ENCODE data around the gene CASQ2.
"Not testable (repeated sequence)": the region's sequence is repeated elsewhere in the genome, so short reads cannot be mapped to it uniquely, and the experiment has no call there.

Gene CASQ2

GRCh38 chr1:115779075-115779474 lies 10.6 kb upstream of the CASQ2 start:
- DNase-seq, result not testable (repeated sequence)

- peak; percentile 88 for DNase-seq
Observed at GRCh38 chr1:115771847-115772457, 3.4 kb upstream of the CASQ2 start.

GRCh38 chr1:115771094-115771846 lies 2.8 kb upstream of the CASQ2 start:
- DNase-seq, result no peak

GRCh38 chr1:115767403-115767802 lies 1.1 kb downstream of the CASQ2 start:
- DNase-seq, result no peak

- no peak for DNase-seq
Observed at GRCh38 chr1:115765091-115765490, 3.4 kb downstream of the CASQ2 start.

- DNase-seq, result peak; percentile 53
Observed at GRCh38 chr1:115764541-115764940, 4.0 kb downstream of the CASQ2 start.

GRCh38 chr1:115762779-115763178 lies 5.7 kb downstream of the CASQ2 start:
- DNase-seq, result no peak

- DNase-seq, result no peak
Observed at GRCh38 chr1:115761601-115762302, 6.8 kb downstream of the CASQ2 start.

GRCh38 chr1:115757856-115758255 lies 10.7 kb downstream of the CASQ2 start:
- no peak for DNase-seq

- no peak for DNase-seq
Observed at GRCh38 chr1:115757326-115757725, 11.2 kb downstream of the CASQ2 start.

- DNase-seq, result no peak
Observed at GRCh38 chr1:115755456-115756370, 12.8 kb downstream of the CASQ2 start.

GRCh38 chr1:115753830-115754229 lies 14.7 kb downstream of the CASQ2 start:
- no peak for DNase-seq

GRCh38 chr1:115753361-115753760 lies 15.2 kb downstream of the CASQ2 start:
- DNase-seq, result no peak

- no peak for DNase-seq
Observed at GRCh38 chr1:115748401-115749150, 19.9 kb downstream of the CASQ2 start.

GRCh38 chr1:115746021-115746690 lies 22.4 kb downstream of the CASQ2 start:
- DNase-seq, result no peak

- DNase-seq, result no peak
Observed at GRCh38 chr1:115744646-115745275, 23.8 kb downstream of the CASQ2 start.

- DNase-seq, result no peak
Observed at GRCh38 chr1:115740811-115741210, 27.7 kb downstream of the CASQ2 start.

GRCh38 chr1:115732316-115732715 lies 36.2 kb downstream of the CASQ2 start:
- no peak for DNase-seq

GRCh38 chr1:115729756-115730155 lies 38.8 kb downstream of the CASQ2 start:
- DNase-seq, result no peak

- peak; percentile 17 for DNase-seq
Observed at GRCh38 chr1:115728341-115728740, 40.2 kb downstream of the CASQ2 start.

GRCh38 chr1:115727706-115728249 lies 40.7 kb downstream of the CASQ2 start:
- peak; percentile 80 for DNase-seq

All from hematopoietic multipotent progenitor cell treated with erythropoietin and hydrocortisone succinate and interleukin-3 and kit ligand, for 4 days (in vitro differentiated cells).